Measurements from ENCODE around the gene PRR7.

PRR7 gene

DNA sequence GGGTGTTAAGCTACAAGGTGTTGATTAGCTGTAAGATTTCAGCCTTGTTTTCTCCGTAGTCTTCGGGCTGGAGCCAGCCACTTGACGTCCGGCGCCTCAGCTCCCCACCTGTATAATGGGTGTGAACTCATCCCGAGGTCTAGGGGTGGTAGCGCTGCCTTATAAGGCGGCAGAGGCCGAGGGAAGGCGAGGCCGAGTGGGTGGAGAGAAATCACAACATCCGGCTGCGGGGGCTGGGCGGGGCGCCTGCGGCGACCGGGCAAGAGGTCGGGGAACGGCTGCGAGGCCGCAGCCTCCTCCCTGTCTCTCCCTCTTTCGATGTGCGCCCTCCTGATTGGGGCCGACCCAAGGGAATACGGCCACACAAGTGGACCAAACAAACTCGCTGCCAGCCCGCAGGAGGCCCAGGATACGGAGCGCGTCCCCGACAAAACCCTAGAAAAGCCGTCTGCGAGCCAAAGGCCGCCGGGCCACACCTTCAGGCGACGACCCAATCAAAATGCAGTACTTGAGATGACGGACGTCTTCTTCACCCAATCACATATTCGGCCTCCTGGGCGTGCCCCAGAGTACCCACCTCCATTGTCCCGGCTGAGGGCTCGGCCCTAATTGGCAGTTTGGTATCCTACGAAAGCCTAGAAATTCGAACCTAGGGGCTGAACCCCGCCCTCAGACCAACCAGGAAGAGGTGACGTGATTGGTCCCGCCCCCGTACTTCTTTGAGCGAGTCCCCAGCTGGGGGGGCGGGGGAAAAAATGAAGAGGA, 20.6 kb upstream of the PRR7 start:
- Histone ChIP-seq H3K4me1 (ENCODE audit: insufficient read depth, low read length) (peaks cover 15% of the 10 kb centered on the region), H3K9ac (ENCODE audit: low read depth, low read length) (peak overlapping the region; percentile 78), H3K27me3 (ENCODE audit: insufficient read depth, low read length) (no peaks in the 10 kb centered on the region), H3K36me3 (ENCODE audit: insufficient read depth, low read length) (peaks cover 1% of the 10 kb centered on the region; the same call in 1 of the 2 replicates), H3K9me3 (ENCODE audit: insufficient read depth, low read depth, low read length) (no peaks in the 10 kb centered on the region), H3K4me3 (ENCODE audit: low read length) (peak overlapping the region; percentile 70), H3K27ac (ENCODE audit: low read depth, low read length) (peak overlapping the region; percentile 99)
- WGBS = under 1% methylated on average over 52 of the region's 52 CpGs

DNA sequence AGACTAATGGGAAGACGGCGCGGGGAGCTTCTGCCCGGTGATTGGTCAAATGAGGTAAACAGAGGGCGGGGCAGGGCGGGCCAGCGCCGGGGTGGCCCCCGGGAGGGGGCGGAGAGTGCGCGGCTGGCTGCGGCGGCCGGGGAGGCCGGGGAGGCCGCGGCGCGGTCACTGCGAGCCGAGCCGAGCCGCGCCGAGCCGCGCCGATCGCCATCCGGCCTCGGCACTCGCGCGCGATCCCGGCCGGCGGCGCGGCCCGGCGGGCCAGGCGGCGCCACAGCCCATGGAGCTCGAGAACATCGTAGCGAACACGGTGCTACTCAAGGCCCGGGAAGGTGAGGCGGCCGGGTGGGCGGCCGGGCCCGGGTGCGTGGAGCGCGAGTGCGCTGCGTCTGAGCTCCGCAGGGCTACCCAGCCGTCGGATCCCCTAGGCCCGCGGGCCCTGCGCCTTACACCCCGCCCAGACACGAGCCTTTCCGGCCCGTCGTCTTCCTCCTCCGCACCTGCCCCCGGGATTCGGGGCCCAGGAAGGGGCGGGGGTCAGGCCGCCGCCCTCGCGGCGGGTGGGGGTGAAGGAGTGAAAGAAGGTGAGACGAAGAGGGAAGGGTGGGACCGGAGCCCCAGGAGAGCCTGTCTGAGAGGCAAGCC, 19.9 kb upstream of the PRR7 start, which contains the start of gene GRK6:
Gene GRK6 (plus strand): TSS at position 111 of the 645 bp plus-strand sequence. CDS start 170 bp downstream, at position 281.
- peak within 1 kb of the TSS; percentile 87 for H3K4me3 ChIP-seq (ENCODE audit: low read length)
- H3K4me1 ChIP-seq (ENCODE audit: insufficient read depth, low read length) = peaks cover 15% of the 10 kb centered on the region
- WGBS = under 1% methylated on average over 82 of the region's 82 CpGs
- peak within 1 kb of the TSS; percentile 99 for H3K27ac ChIP-seq (ENCODE audit: low read depth, low read length)
- H3K9ac ChIP-seq (ENCODE audit: low read depth, low read length) = peak within 1 kb of the TSS; percentile 96
- no peaks in the 10 kb centered on the region for H3K9me3 ChIP-seq (ENCODE audit: insufficient read depth, low read depth, low read length)
- peaks cover 8% of the 10 kb centered on the region for H3K36me3 ChIP-seq (ENCODE audit: insufficient read depth, low read length)
- H3K27me3 ChIP-seq (ENCODE audit: insufficient read depth, low read length) = no peaks in the 10 kb centered on the region

DNA sequence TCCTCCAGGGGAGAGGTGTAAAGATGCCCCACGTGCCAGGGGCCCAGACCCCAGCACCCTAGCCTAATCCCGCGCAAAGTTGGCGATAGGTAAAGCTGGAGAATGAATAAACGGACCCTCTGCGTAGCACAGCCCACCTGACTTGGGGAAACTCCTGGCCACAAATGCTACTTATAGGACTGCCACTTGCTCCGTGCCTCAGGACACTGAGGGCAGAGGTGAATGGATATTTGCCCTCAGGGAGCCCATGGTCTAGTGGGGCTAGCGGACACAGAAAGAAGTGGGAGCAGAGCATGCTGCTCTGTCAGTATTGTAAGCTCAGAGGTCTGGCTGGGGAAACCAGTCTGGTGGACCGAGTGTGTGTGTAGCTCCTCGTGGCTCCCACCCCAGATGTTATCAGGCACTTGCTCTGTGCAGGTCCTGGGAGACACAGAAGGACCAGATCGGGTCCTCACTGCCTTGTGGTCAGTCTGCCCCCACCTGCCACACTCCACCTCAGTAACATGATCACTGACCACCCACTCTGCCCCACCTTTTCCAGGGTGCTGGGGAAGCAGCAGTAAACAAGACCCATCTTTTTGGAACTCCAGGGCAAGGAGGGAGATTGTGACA, 19.3 kb upstream of the PRR7 start:
- Histone ChIP-seq H3K27me3 (ENCODE audit: insufficient read depth, low read length) (no peaks in the 10 kb centered on the region), H3K9ac (ENCODE audit: low read depth, low read length) (peak overlapping the region; percentile 96), H3K36me3 (ENCODE audit: insufficient read depth, low read length) (peaks cover 13% of the 10 kb centered on the region), H3K4me3 (ENCODE audit: low read length) (peak overlapping the region; percentile 87), H3K4me1 (ENCODE audit: insufficient read depth, low read length) (peaks cover 15% of the 10 kb centered on the region), H3K27ac (ENCODE audit: low read depth, low read length) (peak overlapping the region; percentile 85), H3K9me3 (ENCODE audit: insufficient read depth, low read depth, low read length) (no peaks in the 10 kb centered on the region)
- WGBS = 27% methylated on average over 11 of the region's 11 CpGs

DNA sequence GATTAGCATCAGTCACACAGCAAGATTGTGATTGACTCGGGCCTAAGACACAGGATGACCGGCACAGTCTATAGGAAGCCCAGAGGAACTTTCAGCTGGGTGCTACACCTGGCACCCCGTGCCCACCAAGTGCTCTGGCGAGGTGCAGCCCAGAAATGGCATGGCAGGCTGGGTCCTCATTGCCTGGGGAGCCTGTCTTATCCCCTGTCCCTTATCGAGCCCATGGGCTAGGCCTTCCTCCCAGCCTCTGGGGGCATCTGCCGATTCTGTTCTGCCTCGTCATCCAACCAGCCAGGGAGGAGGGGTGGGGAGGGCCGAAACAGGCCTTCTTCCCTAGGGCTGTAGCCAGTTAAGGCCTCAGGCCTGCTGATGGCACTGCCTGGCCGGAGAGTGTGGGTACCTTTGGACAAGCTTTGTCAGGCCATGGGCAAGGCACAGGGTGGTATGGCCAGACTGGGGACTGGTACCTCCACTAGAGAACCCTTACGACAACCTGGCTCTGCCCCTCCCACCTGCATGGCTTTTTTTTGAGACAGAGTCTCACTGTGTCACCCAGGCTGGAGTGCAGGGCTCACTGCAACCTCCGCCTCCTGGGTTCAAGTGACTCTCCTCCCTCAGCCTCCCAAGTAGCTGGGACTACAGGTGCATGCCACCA, 18.6 kb upstream of the PRR7 start:
- H3K9ac ChIP-seq (ENCODE audit: low read depth, low read length) = peak overlapping the region; percentile 96; the same call in 1 of the 2 replicates
- H3K4me1 ChIP-seq (ENCODE audit: insufficient read depth, low read length) = peaks cover 15% of the 10 kb centered on the region
- H3K27me3 ChIP-seq (ENCODE audit: insufficient read depth, low read length) = no peaks in the 10 kb centered on the region
- no peaks in the 10 kb centered on the region for H3K9me3 ChIP-seq (ENCODE audit: insufficient read depth, low read depth, low read length)
- no peak overlapping the region for H3K27ac ChIP-seq (ENCODE audit: low read depth, low read length)
- peaks cover 21% of the 10 kb centered on the region for H3K36me3 ChIP-seq (ENCODE audit: insufficient read depth, low read length)
- H3K4me3 ChIP-seq (ENCODE audit: low read length) = peak overlapping the region; percentile 87; the same call in 1 of the 2 replicates
- 89% methylated on average over 11 of the region's 11 CpGs for WGBS

DNA sequence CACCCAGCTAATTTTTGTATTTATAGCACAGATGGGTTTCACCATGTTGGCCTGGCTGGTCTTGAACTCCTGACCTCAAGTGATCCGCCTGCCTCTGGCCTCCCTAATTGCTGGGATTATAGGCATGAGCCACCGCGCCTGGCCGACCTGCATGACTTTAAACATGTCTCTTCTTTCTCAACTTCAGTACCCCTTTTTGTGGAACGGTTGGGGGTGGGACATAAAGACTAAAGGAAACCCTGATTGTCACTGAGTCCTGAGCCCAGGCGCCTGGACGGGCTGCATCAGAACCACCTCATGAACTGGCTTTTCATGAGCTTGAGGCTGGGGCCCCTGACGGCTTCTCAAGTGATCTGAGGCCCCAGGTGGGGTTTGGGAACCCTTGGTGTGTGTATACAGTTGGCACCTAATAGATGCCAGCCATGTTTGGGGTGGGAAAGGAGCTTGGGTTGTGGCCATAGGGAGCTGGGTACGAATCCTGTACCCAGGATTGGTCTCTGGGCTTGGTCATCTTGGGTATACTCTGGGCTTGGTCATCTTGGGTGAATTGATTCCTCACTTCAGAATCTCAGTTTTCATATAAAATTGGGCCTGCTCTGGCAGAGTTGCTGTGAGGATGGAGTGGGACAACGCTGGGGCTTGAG, 17.9 kb upstream of the PRR7 start:
- Histone ChIP-seq H3K27ac (ENCODE audit: low read depth, low read length) (no peak overlapping the region), H3K9me3 (ENCODE audit: insufficient read depth, low read depth, low read length) (no peaks in the 10 kb centered on the region), H3K4me1 (ENCODE audit: insufficient read depth, low read length) (peaks cover 15% of the 10 kb centered on the region), H3K36me3 (ENCODE audit: insufficient read depth, low read length) (peaks cover 26% of the 10 kb centered on the region), H3K9ac (ENCODE audit: low read depth, low read length) (no peak overlapping the region), H3K4me3 (ENCODE audit: low read length) (no peak overlapping the region), H3K27me3 (ENCODE audit: insufficient read depth, low read length) (no peaks in the 10 kb centered on the region)
- 93% methylated on average over 9 of the region's 10 CpGs for WGBS

DNA sequence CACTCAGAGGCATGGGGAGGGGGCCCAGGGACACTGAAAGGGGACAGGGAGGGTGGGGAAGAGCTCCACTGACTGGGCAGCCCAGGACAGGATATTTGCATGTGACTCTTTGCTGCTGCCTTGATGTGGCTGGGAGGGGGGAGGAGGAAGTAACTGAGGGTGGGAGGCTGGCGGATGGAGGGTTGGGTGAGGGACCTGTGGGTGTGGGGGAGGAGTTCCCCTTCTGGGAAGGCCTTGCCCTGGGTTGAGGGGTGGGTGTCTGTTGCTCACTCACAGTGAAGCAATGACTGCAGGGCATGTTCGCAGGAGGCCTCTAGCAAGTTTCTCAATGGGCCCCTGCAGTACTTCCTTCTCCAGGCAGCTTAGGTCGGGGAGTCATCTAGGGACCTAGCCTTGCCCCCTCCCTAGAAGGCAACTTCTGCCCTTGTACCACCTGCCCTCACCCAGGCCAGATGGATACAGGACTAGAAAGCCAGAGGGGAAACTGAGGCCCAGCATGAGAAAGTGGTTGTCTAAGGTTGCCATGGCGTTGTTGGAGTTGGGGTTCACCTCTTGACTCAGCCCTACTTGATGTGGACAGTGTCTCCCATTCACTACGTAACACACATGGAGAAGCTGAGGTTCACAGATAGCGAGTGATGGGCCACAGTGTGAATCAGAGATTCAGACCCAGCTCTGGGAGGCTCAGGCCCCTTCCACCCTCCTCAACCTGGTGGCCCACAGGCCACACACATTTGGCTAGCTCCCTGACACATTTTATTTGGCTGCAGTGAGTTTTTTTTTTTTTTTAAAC, 17.2 kb upstream of the PRR7 start:
- Histone ChIP-seq H3K9ac (ENCODE audit: low read depth, low read length) (no peak overlapping the region), H3K4me3 (ENCODE audit: low read length) (no peak overlapping the region), H3K4me1 (ENCODE audit: insufficient read depth, low read length) (peaks cover 15% of the 10 kb centered on the region), H3K9me3 (ENCODE audit: insufficient read depth, low read depth, low read length) (no peaks in the 10 kb centered on the region), H3K36me3 (ENCODE audit: insufficient read depth, low read length) (peaks cover 34% of the 10 kb centered on the region), H3K27me3 (ENCODE audit: insufficient read depth, low read length) (no peaks in the 10 kb centered on the region), H3K27ac (ENCODE audit: low read depth, low read length) (no peak overlapping the region)
- WGBS = 85% methylated on average over 6 of the region's 6 CpGs

DNA sequence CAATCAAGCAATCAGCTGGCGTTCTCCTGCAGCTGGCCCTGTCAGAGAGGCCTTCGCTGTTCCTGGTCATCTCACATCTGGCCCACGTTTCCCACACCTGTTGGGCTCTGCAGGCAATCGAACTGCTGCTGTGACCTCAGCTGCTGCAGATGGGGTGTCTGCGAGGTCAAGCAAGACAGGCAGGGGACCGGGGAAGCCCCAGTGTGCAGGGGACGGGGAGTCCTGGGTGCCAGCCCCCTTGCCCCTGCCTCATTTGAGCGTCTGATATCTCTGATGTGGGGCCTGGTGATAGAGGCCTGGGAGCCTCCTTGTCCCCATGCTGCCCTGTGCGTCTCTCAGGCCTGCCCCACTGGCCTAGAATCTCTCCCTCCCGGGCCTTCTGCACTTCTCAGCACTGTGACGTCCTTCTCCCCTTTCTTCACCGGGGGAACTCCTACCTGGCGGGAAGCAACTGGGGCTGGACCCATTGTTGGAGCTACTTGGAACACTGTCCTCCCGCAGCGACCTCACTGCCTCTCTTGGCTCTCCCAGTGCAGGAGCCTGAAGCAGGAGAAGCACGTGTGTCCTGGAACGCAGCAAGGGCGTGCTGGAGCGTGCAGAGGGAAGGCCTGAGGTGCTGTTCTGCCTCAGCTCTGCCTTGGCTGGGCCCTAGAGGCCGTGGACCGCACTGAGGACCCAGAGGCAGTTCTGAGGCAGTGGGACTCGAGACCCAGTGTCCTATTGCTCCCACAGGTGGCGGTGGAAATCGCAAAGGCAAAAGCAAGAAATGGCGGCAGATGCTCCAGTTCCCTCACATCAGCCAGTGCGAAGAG, 16.3 kb upstream of the PRR7 start:
- H3K27ac ChIP-seq (ENCODE audit: low read depth, low read length) = no peak overlapping the region
- no peak overlapping the region for H3K4me3 ChIP-seq (ENCODE audit: low read length)
- 93% methylated on average over 26 of the region's 26 CpGs for WGBS
- no peak overlapping the region for H3K9ac ChIP-seq (ENCODE audit: low read depth, low read length)
- peaks cover 42% of the 10 kb centered on the region for H3K36me3 ChIP-seq (ENCODE audit: insufficient read depth, low read length)
- H3K9me3 ChIP-seq (ENCODE audit: insufficient read depth, low read depth, low read length) = no peaks in the 10 kb centered on the region
- H3K27me3 ChIP-seq (ENCODE audit: insufficient read depth, low read length) = no peaks in the 10 kb centered on the region
- H3K4me1 ChIP-seq (ENCODE audit: insufficient read depth, low read length) = peaks cover 13% of the 10 kb centered on the region

DNA sequence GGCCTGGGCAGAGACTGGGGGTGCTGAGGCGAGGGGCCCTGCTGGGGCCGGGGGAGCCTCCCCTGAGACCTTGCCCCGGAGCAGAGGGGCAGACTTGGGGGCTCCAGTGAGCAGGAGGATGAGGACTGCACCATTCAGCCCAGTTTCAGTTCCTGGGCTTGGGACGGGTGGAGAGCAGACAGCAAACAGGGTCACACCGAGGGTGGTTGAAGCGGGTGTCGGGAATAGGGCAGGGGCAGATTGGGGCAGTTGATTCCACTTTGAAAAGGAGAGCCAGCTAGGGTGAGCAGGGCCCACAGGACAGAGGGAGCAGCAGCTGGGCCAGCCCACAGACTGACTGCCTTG, 15.7 kb upstream of the PRR7 start:
- H3K4me1 ChIP-seq (ENCODE audit: insufficient read depth, low read length) = peaks cover 11% of the 10 kb centered on the region
- WGBS = 91% methylated on average over 7 of the region's 7 CpGs
- no peak overlapping the region for H3K9ac ChIP-seq (ENCODE audit: low read depth, low read length)
- peaks cover 46% of the 10 kb centered on the region for H3K36me3 ChIP-seq (ENCODE audit: insufficient read depth, low read length)
- no peak overlapping the region for H3K4me3 ChIP-seq (ENCODE audit: low read length)
- no peaks in the 10 kb centered on the region for H3K27me3 ChIP-seq (ENCODE audit: insufficient read depth, low read length)
- H3K27ac ChIP-seq (ENCODE audit: low read depth, low read length) = no peak overlapping the region
- H3K9me3 ChIP-seq (ENCODE audit: insufficient read depth, low read depth, low read length) = no peaks in the 10 kb centered on the region

DNA sequence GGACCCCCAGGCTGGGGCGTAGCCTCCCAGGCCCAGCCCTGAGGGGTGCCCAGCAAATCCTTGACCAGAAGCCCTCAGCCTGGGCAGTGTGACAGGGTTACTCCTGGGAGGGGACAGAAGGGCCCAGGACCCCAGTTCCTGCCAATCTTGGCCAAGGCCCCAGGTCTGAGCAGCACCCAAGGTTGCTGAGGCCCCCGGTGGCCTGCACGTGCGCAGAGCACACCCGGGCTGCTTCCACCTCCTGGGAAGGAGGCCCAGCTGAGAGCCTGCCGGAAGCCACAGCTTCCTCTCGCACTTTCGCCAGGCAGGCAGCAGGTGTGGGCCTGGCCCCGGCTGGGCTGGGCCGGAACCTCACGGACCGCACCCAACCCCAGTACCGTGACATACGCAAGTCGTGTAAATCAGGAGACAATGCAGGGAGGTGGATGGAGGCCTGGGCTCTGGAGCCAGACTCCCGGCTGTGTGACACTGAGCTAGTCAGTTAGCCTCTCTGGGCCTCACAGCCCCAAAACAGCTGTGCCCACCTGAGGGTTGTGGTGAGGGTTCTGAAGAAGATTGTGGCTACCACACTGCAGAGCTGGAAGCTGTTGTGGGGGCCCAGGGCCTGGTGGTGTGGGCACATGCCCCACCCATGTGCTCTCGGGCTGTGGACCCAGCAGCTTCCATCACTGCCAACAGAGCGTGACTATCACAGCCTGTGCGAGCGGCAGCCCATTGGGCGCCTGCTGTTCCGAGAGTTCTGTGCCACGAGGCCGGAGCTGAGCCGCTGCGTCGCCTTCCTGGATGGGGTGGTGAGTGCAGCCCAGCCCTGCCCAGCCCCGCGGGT, 15.1 kb upstream of the PRR7 start:
- peaks cover 11% of the 10 kb centered on the region for H3K4me1 ChIP-seq (ENCODE audit: insufficient read depth, low read length)
- no peak overlapping the region for H3K4me3 ChIP-seq (ENCODE audit: low read length)
- no peak overlapping the region for H3K9ac ChIP-seq (ENCODE audit: low read depth, low read length)
- H3K27ac ChIP-seq (ENCODE audit: low read depth, low read length) = no peak overlapping the region
- WGBS = 95% methylated on average over 29 of the region's 29 CpGs
- no peaks in the 10 kb centered on the region for H3K27me3 ChIP-seq (ENCODE audit: insufficient read depth, low read length)
- H3K36me3 ChIP-seq (ENCODE audit: insufficient read depth, low read length) = peaks cover 49% of the 10 kb centered on the region
- no peaks in the 10 kb centered on the region for H3K9me3 ChIP-seq (ENCODE audit: insufficient read depth, low read depth, low read length)
